ENCODE data around the gene GABRB2.

The GABRB2 gene

DNA sequence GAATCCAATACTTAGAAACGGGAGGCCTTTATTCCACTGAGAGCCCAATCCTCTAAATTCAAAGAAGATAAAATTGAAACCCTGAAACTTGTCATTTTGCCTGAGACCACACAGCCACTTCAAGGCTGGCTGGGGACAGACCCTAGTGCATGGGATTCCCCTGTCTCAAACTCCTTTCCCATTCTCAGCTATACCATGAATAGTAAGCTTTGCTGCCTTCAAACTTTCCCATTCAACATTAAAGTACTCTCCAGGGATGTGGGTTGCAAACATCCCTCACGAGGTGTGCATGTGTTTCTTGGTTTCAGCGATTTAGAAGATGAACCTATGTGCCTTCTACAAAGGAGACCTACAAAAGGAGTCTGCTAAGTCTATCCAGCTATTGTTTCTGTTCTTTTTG, 64.6 kb downstream of the GABRB2 start:
- no peak for DNase-seq (ENCODE audit: low read depth in 1 of 2, low spot score in 1 of 2)

GRCh38 chr5:161471211-161471950, 75.1 kb downstream of the GABRB2 start:
- no peak for DNase-seq (ENCODE audit: low read depth in 1 of 2, low spot score in 1 of 2)

DNA sequence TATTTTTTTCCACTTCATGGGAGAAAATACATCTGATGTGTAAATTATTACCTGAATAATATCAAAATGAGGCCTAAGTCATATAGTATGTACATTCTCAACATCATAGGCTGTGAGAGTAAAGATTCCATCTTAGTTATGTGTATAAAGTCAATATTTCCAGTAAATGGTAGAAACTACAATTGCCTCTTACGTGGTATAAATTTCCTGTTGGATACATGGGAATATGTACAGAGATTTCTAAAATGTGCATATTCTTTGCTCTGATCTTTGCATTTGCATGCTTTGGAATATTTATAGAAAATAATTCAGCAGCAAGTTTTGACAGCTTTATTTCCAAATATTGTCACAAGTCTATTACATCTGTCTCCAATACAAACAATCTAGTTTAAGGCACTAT, 78.8 kb downstream of the GABRB2 start:
- DNase-seq (ENCODE audit: low read depth in 1 of 2, low spot score in 1 of 2) = no peak

DNA sequence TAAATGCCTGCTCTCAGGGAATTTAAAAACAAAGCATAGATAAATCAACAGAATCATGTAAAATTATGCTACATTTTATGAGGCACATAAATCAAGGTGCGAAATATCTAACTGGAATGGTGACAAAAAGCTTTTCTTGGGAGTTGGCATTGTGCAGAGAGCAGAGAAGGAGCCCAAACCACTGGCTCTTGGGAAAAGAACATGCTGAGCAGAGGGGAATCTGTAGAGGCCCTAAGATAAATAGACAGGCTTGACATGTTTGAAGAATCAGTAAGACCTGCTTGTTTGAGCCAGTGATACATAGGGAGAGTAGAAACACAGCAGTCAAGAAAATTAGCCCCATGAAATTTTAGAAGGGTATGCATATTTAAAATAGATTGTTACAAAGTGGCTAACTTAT, 85.8 kb downstream of the GABRB2 start:
- no peak for DNase-seq (ENCODE audit: low read depth in 1 of 2, low spot score in 1 of 2)

- no peak for DNase-seq (ENCODE audit: low read depth in 1 of 2, low spot score in 1 of 2)
These were observed 99.9 kb downstream of the GABRB2 start for GRCh38 chr5:161446655-161447054.

- no peak for DNase-seq (ENCODE audit: low read depth in 1 of 2, low spot score in 1 of 2)
These were observed 104.1 kb downstream of the GABRB2 start for GRCh38 chr5:161442471-161442870.

GRCh38 chr5:161432798-161433197, 113.7 kb downstream of the GABRB2 start:
- DNase-seq (ENCODE audit: low read depth in 1 of 2, low spot score in 1 of 2) = no peak

- DNase-seq (ENCODE audit: low read depth in 1 of 2, low spot score in 1 of 2) = no peak
These were observed 114.6 kb downstream of the GABRB2 start for GRCh38 chr5:161431963-161432362.

- DNase-seq (ENCODE audit: low read depth in 1 of 2, low spot score in 1 of 2) = no peak
These were observed 125.5 kb downstream of the GABRB2 start for GRCh38 chr5:161421067-161421466.

DNA sequence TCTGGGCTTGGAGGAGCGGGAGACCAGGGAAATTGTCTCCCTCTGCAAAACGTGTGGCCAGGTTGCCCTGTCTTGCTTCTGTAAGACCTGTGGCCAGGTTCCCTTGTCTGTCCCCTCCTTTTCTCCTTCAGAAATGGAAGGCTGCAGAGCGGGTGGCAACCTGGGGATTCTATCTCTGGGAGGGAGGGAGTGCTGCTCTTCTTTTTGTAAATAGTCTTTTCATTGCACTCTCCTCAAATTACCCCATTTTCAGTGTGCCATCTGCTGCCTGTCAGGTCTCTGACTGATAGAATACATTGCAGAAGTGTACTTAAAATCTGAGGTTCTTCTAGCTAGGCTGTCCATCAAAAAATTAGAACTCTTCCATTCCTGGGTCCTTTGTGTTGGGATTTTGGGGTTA, 126.0 kb downstream of the GABRB2 start:
- DNase-seq (ENCODE audit: low read depth in 1 of 2, low spot score in 1 of 2) = no peak

- no peak for DNase-seq (ENCODE audit: low read depth in 1 of 2, low spot score in 1 of 2)
These were observed 131.6 kb downstream of the GABRB2 start for GRCh38 chr5:161414896-161415295.

DNA sequence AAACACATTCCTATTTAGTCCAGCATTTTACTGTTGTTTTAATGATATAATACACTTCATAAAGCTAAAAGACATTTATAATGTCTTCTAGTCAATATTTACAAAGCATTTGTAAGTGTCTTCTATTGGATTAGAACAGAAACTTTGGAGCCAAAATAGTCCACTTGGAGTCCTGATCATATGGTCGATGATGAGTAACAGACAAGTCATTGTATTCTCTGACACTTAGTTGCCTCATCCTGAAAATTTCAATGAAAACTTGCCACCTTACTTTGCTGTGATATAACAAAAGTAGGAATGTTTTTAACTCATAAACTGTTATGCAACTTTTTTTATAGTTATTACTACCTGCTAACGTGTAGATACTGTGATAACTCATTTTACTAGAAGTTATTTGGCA, 132.5 kb downstream of the GABRB2 start:
- DNase-seq (ENCODE audit: low read depth in 1 of 2, low spot score in 1 of 2) = no peak

DNA sequence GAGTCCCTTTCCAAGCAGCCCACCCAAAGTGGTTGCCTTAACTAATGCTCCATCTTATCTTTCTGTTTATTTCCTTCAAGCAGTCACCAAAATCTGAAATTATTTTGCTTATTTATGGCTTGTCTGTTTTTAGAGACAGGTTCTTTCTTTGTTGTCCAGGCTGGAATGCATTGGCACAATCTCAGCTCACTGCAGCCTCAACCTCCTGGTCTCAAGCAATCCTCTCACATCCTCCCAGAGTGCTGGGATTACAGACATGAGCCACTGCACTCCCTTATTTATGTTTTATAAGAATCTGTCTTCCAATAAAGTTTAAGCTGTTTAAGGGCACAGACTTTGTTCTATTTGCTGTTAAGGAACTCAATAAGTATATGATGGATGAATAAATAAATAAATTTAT, 133.7 kb downstream of the GABRB2 start:
- no peak for DNase-seq (ENCODE audit: low read depth in 1 of 2, low spot score in 1 of 2)

DNA sequence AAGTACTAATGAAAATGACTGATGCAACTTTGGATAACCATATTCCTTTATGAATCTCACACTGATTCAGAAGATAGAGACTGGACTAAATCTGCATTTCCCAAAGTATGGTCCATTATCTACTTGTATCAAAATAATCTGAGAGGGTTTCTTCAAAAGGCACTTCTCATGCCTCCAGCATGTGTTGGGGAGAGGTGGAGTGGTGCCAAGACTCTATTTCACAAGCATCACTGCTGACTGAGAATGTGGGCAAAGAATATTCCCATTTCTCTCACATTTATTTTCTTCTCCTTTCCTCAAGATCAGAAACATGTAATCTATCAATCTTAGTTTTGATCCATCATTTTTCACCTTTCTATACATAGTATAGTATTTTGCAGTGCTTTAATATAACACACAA, 135.4 kb downstream of the GABRB2 start:
- no peak for DNase-seq (ENCODE audit: low read depth in 1 of 2, low spot score in 1 of 2)

DNA sequence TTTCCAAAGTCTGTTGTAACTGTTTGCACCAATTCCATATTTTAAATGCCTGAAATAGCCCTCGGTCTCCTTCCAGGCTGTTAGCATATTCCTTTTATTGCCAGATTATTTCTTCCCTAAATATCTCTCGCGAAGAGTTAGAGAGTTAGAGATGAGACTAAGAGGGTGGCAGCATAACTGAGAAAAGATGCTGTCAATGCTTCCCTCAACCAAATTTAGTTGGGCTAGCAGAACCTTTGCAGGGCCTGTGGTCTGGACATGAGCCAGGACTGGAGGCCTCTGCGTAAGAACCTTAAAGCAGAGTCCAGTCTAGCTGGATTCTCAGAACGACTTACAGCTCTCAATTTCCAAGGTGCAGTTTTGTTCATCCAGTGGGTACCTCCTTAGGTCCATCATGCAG, 135.9 kb downstream of the GABRB2 start:
- DNase-seq (ENCODE audit: low read depth in 1 of 2, low spot score in 1 of 2) = no peak

GRCh38 chr5:161409471-161409870, 137.1 kb downstream of the GABRB2 start:
- DNase-seq (ENCODE audit: low read depth in 1 of 2, low spot score in 1 of 2) = no peak

- DNase-seq (ENCODE audit: low read depth in 1 of 2, low spot score in 1 of 2) = no peak
These were observed 139.6 kb downstream of the GABRB2 start for GRCh38 chr5:161406880-161407279.

GRCh38 chr5:161403996-161404395, 142.5 kb downstream of the GABRB2 start:
- DNase-seq (ENCODE audit: low read depth in 1 of 2, low spot score in 1 of 2) = no peak

DNA sequence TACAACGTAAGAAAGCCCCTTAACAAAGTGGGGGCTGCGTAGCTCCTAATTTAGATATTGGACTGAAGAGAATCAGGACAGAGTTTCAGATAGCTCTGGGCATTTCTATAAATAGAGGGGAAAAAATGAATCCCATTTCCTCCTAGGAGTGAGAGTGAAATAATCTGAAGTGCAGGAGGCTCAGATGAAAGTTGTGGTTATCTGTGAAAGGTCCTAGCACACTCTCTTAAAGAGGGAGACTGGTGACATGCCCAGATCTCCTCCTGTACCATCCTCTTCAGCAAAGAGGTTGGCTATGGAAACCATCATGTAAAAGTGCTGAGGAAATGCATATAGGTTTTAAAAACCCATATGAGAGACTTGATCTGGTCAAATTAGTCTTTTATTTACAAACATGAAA, 143.4 kb downstream of the GABRB2 start:
- DNase-seq (ENCODE audit: low read depth in 1 of 2, low spot score in 1 of 2) = no peak

- DNase-seq (ENCODE audit: low read depth in 1 of 2, low spot score in 1 of 2) = no peak
These were observed 145.9 kb downstream of the GABRB2 start for GRCh38 chr5:161400583-161400982.

DNA sequence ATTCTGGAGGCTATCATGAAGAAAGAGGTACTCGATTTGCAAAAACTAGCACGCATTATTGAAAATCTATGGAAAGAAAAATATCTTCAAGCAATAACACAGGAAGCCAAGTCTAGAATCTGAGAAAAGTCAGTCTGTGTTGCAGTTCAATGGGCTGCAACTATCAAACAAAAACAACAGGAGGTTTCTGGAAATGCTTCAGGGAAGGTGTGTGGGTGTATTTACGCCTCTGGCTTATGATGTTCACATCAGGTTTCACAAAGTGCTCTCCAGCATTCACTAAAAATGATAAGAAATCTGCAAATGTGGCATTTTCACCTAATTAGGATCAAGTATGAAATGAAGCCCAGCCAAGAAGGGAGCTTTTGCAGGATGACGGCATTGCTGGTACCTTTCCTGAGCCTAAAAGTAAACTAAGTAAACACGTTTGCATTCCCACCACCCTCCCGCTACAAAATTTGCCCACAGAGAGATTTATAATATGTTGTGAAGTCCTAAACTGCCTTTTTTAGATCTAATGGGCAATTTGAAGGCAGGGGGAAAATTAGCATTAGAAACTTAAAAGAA, 146.4 kb downstream of the GABRB2 start:
- no peak for DNase-seq (ENCODE audit: low read depth in 1 of 2, low spot score in 1 of 2)

GRCh38 chr5:161397448-161397847, 149.1 kb downstream of the GABRB2 start:
- DNase-seq (ENCODE audit: low read depth in 1 of 2, low spot score in 1 of 2) = no peak

DNA sequence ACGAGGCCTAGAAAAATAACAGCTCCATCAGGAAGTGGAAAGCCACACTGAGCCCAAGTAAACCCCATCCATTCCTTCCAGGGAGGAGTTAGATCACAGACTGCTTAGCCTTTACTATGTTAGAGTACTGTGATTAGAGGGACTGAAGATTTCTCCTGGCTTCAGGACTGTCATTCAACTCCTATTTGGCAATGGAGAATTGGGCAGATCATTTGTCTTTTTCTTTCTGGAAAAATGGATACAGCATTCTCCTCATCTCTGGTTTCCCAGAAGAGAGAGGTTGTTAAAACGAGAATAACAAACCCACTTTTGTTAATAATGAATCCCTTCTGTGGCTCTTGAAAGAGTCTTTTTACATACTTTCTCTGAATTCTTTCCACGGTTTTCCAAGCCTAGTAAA, 150.4 kb downstream of the GABRB2 start:
- no peak for DNase-seq (ENCODE audit: low read depth in 1 of 2, low spot score in 1 of 2)
